H1 (cell line): Measurements from ENCODE around the gene LRPAP1.

Experiments
- CEBPB ChIP-seq: IDR thresholded peaks from 2 replicates; pipeline ENCODE4 v1.6.1; 2012; ENCODE audit warnings: low read depth, low read length
- KDM1A ChIP-seq: fragments of 200-600, 300-600 bp; sonication (generic); IDR thresholded peaks from 2 replicates; pipeline ENCODE4 v1.7.1; 2016; ENCODE audit warnings: mild to moderate bottlenecking, low read length, borderline replicate concordance
- MAFK ChIP-seq: IDR thresholded peaks from 2 replicates; pipeline ENCODE4 v1.6.1; 2012; ENCODE audit warnings: low read depth, mild to moderate bottlenecking, improper control_type of control experiment, low read length
- MAX ChIP-seq: IDR thresholded peaks from 2 replicates; pipeline ENCODE4 v1.6.1; 2012; ENCODE audit warnings: inconsistent platforms
- POLR2AphosphoS5 ChIP-seq: IDR thresholded peaks from 2 replicates; pipeline ENCODE4 v1.6.1; 2011; ENCODE audit warnings: low read depth, low read length
- RXRA ChIP-seq: IDR thresholded peaks from 2 replicates; pipeline ENCODE4 v1.6.1; 2011; ENCODE audit warnings: low read depth, mild to moderate bottlenecking, low read length, moderate library complexity; ENCODE audit not compliant: insufficient read depth
- SP1 ChIP-seq: IDR thresholded peaks from 2 replicates; pipeline ENCODE4 v1.6.1; 2011; ENCODE audit warnings: low read depth, low read length
- TAF1 ChIP-seq: IDR thresholded peaks from 2 replicates; pipeline ENCODE4 v1.6.1; 2011; ENCODE audit warnings: mild to moderate bottlenecking, low read depth, low read length
- TF ChIP-seq, protein P1 (sequence below), 3 experiments: IDR thresholded peaks; 1 replicate in 2 of 3; 2 replicates in 1 of 3; pipeline versions ENCODE4 v1.5.1 to v1.6.1; 2011; ENCODE audit warnings: low read length in 3 of 3, mild to moderate bottlenecking in 3 of 3, inconsistent platforms in 2 of 3, low read depth in 1 of 3, moderate library complexity in 1 of 3; ENCODE audit not compliant: insufficient read depth in 1 of 3; ENCODE audit errors: control extremely low read depth in 1 of 3

GRCh38 chr4:3519468-3520264, 12.6 kb downstream of the LRPAP1 start:
- TF ChIP-seq KDM1A (no peak), POLR2AphosphoS5 (no peak), RXRA (no peak), SP1 (no peak), MAX (no peak), CEBPB (no peak), TAF1 (no peak), MAFK (no peak)
- TF ChIP-seq, protein P1, sequence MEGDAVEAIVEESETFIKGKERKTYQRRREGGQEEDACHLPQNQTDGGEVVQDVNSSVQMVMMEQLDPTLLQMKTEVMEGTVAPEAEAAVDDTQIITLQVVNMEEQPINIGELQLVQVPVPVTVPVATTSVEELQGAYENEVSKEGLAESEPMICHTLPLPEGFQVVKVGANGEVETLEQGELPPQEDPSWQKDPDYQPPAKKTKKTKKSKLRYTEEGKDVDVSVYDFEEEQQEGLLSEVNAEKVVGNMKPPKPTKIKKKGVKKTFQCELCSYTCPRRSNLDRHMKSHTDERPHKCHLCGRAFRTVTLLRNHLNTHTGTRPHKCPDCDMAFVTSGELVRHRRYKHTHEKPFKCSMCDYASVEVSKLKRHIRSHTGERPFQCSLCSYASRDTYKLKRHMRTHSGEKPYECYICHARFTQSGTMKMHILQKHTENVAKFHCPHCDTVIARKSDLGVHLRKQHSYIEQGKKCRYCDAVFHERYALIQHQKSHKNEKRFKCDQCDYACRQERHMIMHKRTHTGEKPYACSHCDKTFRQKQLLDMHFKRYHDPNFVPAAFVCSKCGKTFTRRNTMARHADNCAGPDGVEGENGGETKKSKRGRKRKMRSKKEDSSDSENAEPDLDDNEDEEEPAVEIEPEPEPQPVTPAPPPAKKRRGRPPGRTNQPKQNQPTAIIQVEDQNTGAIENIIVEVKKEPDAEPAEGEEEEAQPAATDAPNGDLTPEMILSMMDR (IDR thresholded peaks at IDR 0.05; ENCODE audit: control extremely low read depth in 1 of 3, insufficient read depth in 1 of 3, low read depth in 1 of 3, low read length in 3 of 3): no peak
